Neural cell (in vitro differentiated cells): ENCODE results near the gene CDC42BPB. TPM values are rescaled to one million over a fixed set of nuclear protein-coding genes. Genes with fewer than 3 reads are reported as not detected.

Experiments
- H2AFZ ChIP-seq: fragments of 200-600, 300-800 bp; sonication (generic), shearing (Covaris generic); 2 replicates; pipeline ENCODE4 v1.6.0; 2014; ENCODE audit warnings: low read depth, mild to moderate bottlenecking, antibody characterized with exemption, low read length, moderate library complexity
- H3F3A ChIP-seq: fragments of 200-600 bp; shearing (Covaris generic); 2 replicates; pipeline ENCODE4 v1.6.1; 2016; ENCODE audit warnings: mild to moderate bottlenecking, moderate library complexity, mixed read lengths, antibody characterized with exemption, low read length; ENCODE audit not compliant: insufficient read depth, poor library complexity, severe bottlenecking
- H3K27ac ChIP-seq: fragments of 200-600, 300-800 bp; sonication (generic), shearing (Covaris generic); 2 replicates; pipeline ENCODE4 v1.5.1; 2014; ENCODE audit warnings: mild to moderate bottlenecking, low read length, moderate library complexity
- H3K27me3 ChIP-seq: fragments of 300-800, 200-600 bp; sonication (generic), shearing (Covaris generic); 2 replicates; pipeline ENCODE4 v1.6.0; 2014; ENCODE audit warnings: mild to moderate bottlenecking, low read depth, low read length, moderate library complexity; ENCODE audit not compliant: insufficient read depth
- H3K36me3 ChIP-seq: fragments of 300-800, 200-600 bp; sonication (generic), shearing (Covaris generic); 2 replicates; pipeline ENCODE4 v1.5.1; 2014; ENCODE audit warnings: mild to moderate bottlenecking, antibody characterized with exemption, low read length, moderate library complexity; ENCODE audit not compliant: insufficient read depth
- H3K4me2 ChIP-seq: fragments of 300-800, 200-600 bp; sonication (generic), shearing (Covaris generic); 2 replicates; pipeline ENCODE4 v1.6.0; 2014; ENCODE audit warnings: mild to moderate bottlenecking, low read length
- H3K4me3 ChIP-seq: fragments of 300-800, 200-600 bp; sonication (generic), shearing (Covaris generic); 2 replicates; pipeline ENCODE4 v1.5.1; 2014; ENCODE audit warnings: mild to moderate bottlenecking, low read length, moderate library complexity
- H3K79me2 ChIP-seq: fragments of 200-600 bp; shearing (Covaris generic); replicated peaks from 2 replicates; pipeline ENCODE4 v1.6.0; 2014; ENCODE audit warnings: mild to moderate bottlenecking, low read length, moderate library complexity; ENCODE audit not compliant: insufficient read depth
- H3K9ac ChIP-seq: fragments of 300-800, 200-600 bp; sonication (generic), shearing (Covaris generic); 2 replicates; pipeline ENCODE4 v1.6.1; 2016; ENCODE audit warnings: mild to moderate bottlenecking, low read length, mixed read lengths
- H3K9me2 ChIP-seq: fragments of 200-600 bp; shearing (Covaris generic); 2 replicates; pipeline ENCODE4 v1.6.1; 2016; ENCODE audit warnings: mild to moderate bottlenecking, low read length, mixed read lengths; ENCODE audit not compliant: insufficient read depth
- H3K9me3 ChIP-seq: fragments of 200-600, 300-800 bp; sonication (generic), shearing (Covaris generic); 2 replicates; pipeline ENCODE4 v1.6.1; 2016; ENCODE audit warnings: mild to moderate bottlenecking, mixed run types, low read length, moderate library complexity, mixed read lengths
- H4K20me1 ChIP-seq: fragments of 200-600 bp; shearing (Covaris generic); 2 replicates; pipeline ENCODE4 v1.6.1; 2016; ENCODE audit warnings: mild to moderate bottlenecking, mixed run types; ENCODE audit not compliant: insufficient read depth
- CTCF ChIP-seq: fragments of 450-650 bp; IDR thresholded peaks from 2 replicates; pipeline ENCODE4 v1.5.1; 2014; ENCODE audit warnings: antibody characterized with exemption, mild to moderate bottlenecking, moderate library complexity; ENCODE audit not compliant: poor library complexity, severe bottlenecking
- EP300 ChIP-seq: fragments of 450-650 bp; conservative IDR thresholded peaks from 2 replicates; pipeline ENCODE4 v1.6.1; 2014; ENCODE audit warnings: antibody characterized with exemption, mild to moderate bottlenecking, moderate library complexity; ENCODE audit not compliant: poor library complexity, severe bottlenecking
- EZH2 ChIP-seq: fragments of 200-600, 300-800 bp; shearing (Covaris generic), sonication (generic); IDR thresholded peaks from 2 replicates; pipeline ENCODE4 v1.6.1; 2014; ENCODE audit warnings: antibody characterized with exemption, low read length, borderline replicate concordance, mild to moderate bottlenecking; ENCODE audit not compliant: insufficient read depth, poor library complexity, severe bottlenecking
- MXI1 ChIP-seq: fragments of 450-650 bp; conservative IDR thresholded peaks from 2 replicates; pipeline ENCODE4 v1.6.1; 2014; ENCODE audit warnings: antibody characterized with exemption, mild to moderate bottlenecking; ENCODE audit not compliant: poor library complexity, severe bottlenecking
- POLR2AphosphoS5 ChIP-seq: IDR thresholded peaks from 2 replicates; pipeline ENCODE4 v1.6.1; 2012
- RAD21 ChIP-seq: fragments of 450-650 bp; conservative IDR thresholded peaks from 2 replicates; pipeline ENCODE4 v1.6.1; 2014; ENCODE audit warnings: antibody characterized with exemption, mild to moderate bottlenecking, moderate library complexity
- REST ChIP-seq: IDR thresholded peaks from 2 replicates; pipeline ENCODE4 v1.6.1; 2012; ENCODE audit warnings: borderline replicate concordance
- SMC3 ChIP-seq: fragments of 450-650 bp; conservative IDR thresholded peaks from 2 replicates; pipeline ENCODE4 v1.6.1; 2014; ENCODE audit warnings: antibody characterized with exemption, mild to moderate bottlenecking, moderate library complexity; ENCODE audit not compliant: poor library complexity
- TAF1 ChIP-seq: IDR thresholded peaks from 2 replicates; pipeline ENCODE4 v1.6.1; 2012; ENCODE audit warnings: low read depth
- polyA plus RNA-seq: library from polyadenylated mRNA; depleted of rRNA; stranded (reverse); fragments of >200 nt; gene quantifications from 2 replicates; pipeline ENCODE4 v1.2.3, GENCODE V29; 2014

CDC42BPB gene
- polyA plus RNA-seq, 1 donor from 2014 or later = 43.8 TPM

- TF ChIP-seq RAD21 (no peak), EP300 (no peak)
These were observed 112.7 kb downstream of the CDC42BPB start (continued) for GRCh38 chr14:102944448-102945330.

- Histone ChIP-seq H3K9me3 (no peaks in the 10 kb centered on the region), H2AFZ (no peak overlapping the region), H3K4me2 (no peak overlapping the region), H3K4me3 (no peak overlapping the region), H3F3A (no peaks in the 10 kb centered on the region), H3K9ac (no peak overlapping the region), H3K27ac (no peak overlapping the region), H3K79me2 (no peaks in the 10 kb centered on the region), H4K20me1 (no peaks in the 10 kb centered on the region), H3K36me3 (no peaks in the 10 kb centered on the region), H3K27me3 (no peaks in the 10 kb centered on the region), H3K9me2 (no peaks in the 10 kb centered on the region)
- no peak for TF ChIP-seq TAF1
- TF ChIP-seq SMC3 = no peak
- no peak for TF ChIP-seq REST
- no peak for TF ChIP-seq POLR2AphosphoS5
- TF ChIP-seq EP300 = no peak
These were observed 113.4 kb downstream of the CDC42BPB start for GRCh38 chr14:102943979-102944378.

- Histone ChIP-seq H3K9ac (no peak overlapping the region), H3K27me3 (no peaks in the 10 kb centered on the region), H3K36me3 (no peaks in the 10 kb centered on the region), H3K9me3 (no peaks in the 10 kb centered on the region), H2AFZ (no peak overlapping the region), H3K79me2 (no peaks in the 10 kb centered on the region), H3K9me2 (no peaks in the 10 kb centered on the region), H3K27ac (no peak overlapping the region), H3F3A (no peaks in the 10 kb centered on the region), H4K20me1 (no peaks in the 10 kb centered on the region), H3K4me2 (no peak overlapping the region), H3K4me3 (no peak overlapping the region)
- TF ChIP-seq SMC3 (no peak), REST (no peak), POLR2AphosphoS5 (no peak), CTCF (no peak), MXI1 (no peak), EZH2 (no peak), RAD21 (no peak), TAF1 (no peak)
These were observed 113.9 kb downstream of the CDC42BPB start for GRCh38 chr14:102943454-102943853.
